Neural crest cell (in vitro differentiated cells): ENCODE data around the gene RNF220. TPM values are rescaled to one million over a fixed set of nuclear protein-coding genes. Genes with fewer than 3 reads are reported as not detected.

Source experiments
- DNase-seq: peaks from one replicate; pipeline ENCODE4 v3.0.0; 2021; ENCODE audit warnings: low read depth, mixed read lengths, low spot score
- H3K27ac Mint-ChIP-seq: one replicate; pipeline ENCODE4 v1.8.0; 2021; ENCODE audit warnings: mild to moderate bottlenecking, mixed read lengths; ENCODE audit not compliant: unreplicated experiment
- H3K27me3 Mint-ChIP-seq: 2 replicates; pipeline ENCODE4 v1.8.0; 2021; ENCODE audit warnings: low read depth, mild to moderate bottlenecking, mixed read lengths
- H3K36me3 Mint-ChIP-seq: 2 replicates; pipeline ENCODE4 v1.8.0; 2021; ENCODE audit warnings: low read depth, mild to moderate bottlenecking, mixed read lengths
- H3K4me1 Mint-ChIP-seq: 2 replicates; pipeline ENCODE4 v1.8.0; 2021; ENCODE audit warnings: mixed read lengths
- H3K4me3 Mint-ChIP-seq: one replicate; pipeline ENCODE4 v1.8.0; 2021; ENCODE audit warnings: mild to moderate bottlenecking, mixed read lengths
- H3K9me3 Mint-ChIP-seq: 2 replicates; pipeline ENCODE4 v1.8.0; 2021; ENCODE audit warnings: mixed read lengths
- total RNA-seq: library from RNA; stranded (reverse); gene quantifications from 2 replicates; pipeline ENCODE4 v1.2.1, GENCODE V29; 2021
- TF ChIP-seq, protein P1 (sequence below): fragments of 200-600 bp; sonication (generic); conservative IDR thresholded peaks from 2 replicates; pipeline ENCODE4 v1.5.0; 2021; ENCODE audit warnings: antibody characterized with exemption, mild to moderate bottlenecking

The RNF220 gene
- total RNA-seq, 1 donor from 2014 or later = 96.7 TPM

DNA sequence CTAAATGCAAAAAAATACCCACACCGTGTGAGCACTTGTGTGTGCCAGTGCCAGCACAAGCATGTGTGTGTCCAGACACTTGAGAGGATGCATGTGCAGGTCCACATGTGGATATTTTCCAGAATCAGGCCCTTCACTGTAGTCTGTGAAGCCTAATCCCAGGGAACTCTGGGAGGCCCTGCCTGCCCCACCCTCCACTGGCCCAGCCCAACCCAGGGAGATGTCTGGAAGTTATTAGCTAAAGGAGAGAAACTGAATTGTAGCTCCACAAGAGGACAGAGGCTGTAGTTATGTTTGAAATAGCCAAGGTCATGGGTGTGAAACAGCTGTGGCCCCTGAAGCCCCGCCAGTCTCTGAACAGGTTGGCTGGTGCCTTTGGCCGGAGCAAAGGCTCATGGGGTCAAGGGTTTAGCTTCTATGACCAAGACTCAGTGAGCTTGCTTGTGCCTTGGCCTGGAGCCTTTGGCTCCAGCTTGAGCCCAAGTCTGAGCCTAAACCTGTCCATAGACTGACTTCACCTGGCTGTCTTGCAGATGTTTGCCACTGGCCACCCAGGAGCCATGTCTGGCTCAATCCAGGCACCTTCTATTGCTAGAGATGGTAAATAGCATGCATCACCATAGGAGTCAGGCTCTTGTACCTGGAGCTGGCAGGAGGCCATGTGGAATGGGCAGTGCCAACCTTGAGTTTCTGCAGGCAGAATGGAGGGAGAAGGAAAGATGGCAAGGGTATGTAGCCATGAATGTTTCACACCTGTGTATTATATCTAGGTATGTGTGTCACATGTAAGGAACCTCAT is 199.3 kb downstream of the RNF220 start:
- peaks cover 3% of the 10 kb centered on the region for H3K27me3 Mint-ChIP-seq
- H3K4me3 Mint-ChIP-seq = no peak overlapping the region
- no peaks in the 10 kb centered on the region for H3K36me3 Mint-ChIP-seq
- TF ChIP-seq, protein P1, sequence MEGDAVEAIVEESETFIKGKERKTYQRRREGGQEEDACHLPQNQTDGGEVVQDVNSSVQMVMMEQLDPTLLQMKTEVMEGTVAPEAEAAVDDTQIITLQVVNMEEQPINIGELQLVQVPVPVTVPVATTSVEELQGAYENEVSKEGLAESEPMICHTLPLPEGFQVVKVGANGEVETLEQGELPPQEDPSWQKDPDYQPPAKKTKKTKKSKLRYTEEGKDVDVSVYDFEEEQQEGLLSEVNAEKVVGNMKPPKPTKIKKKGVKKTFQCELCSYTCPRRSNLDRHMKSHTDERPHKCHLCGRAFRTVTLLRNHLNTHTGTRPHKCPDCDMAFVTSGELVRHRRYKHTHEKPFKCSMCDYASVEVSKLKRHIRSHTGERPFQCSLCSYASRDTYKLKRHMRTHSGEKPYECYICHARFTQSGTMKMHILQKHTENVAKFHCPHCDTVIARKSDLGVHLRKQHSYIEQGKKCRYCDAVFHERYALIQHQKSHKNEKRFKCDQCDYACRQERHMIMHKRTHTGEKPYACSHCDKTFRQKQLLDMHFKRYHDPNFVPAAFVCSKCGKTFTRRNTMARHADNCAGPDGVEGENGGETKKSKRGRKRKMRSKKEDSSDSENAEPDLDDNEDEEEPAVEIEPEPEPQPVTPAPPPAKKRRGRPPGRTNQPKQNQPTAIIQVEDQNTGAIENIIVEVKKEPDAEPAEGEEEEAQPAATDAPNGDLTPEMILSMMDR = no peak
- H3K9me3 Mint-ChIP-seq = no peaks in the 10 kb centered on the region
- H3K27ac Mint-ChIP-seq = no peak overlapping the region
- DNase-seq = no peak
- H3K4me1 Mint-ChIP-seq = no peaks in the 10 kb centered on the region

DNA sequence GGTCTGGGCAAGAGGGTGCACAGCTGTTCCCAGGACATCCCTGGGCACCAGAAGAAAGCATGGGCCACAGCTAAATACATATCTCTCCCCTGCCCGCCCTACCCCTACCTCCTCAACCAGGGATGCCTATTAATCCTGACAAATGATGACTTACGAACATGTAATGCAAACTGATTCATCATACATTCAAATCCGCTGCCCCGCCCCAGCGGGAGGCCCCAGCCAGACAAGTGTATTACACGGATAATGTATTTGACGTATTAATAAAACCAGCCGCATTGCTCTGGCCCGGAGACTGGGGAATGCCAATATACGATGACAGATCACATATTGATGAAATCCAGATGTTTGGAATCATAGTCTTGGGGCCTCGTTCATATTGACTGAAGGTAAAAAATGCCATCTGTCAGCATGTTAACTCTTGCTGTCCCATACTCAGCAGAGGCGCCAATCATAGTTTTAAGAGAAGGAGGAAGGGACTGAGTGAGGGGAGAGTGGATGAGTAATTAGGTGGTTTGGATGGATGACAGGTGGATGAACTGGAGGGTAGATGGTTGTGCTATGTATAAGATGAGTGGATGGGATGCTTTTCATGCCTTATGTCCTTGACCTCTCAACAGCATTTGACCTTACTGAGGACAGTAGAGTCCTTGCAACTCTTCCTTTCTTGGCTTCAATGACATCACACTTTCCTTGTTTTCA is 201.0 kb downstream of the RNF220 start:
- DNase-seq = no peak
- H3K4me1 Mint-ChIP-seq = no peaks in the 10 kb centered on the region
- H3K9me3 Mint-ChIP-seq = no peaks in the 10 kb centered on the region
- no peak overlapping the region for H3K4me3 Mint-ChIP-seq
- no peak overlapping the region for H3K27ac Mint-ChIP-seq
- TF ChIP-seq, protein P1 = no peak
- no peaks in the 10 kb centered on the region for H3K36me3 Mint-ChIP-seq
- H3K27me3 Mint-ChIP-seq = peaks cover 3% of the 10 kb centered on the region

DNA sequence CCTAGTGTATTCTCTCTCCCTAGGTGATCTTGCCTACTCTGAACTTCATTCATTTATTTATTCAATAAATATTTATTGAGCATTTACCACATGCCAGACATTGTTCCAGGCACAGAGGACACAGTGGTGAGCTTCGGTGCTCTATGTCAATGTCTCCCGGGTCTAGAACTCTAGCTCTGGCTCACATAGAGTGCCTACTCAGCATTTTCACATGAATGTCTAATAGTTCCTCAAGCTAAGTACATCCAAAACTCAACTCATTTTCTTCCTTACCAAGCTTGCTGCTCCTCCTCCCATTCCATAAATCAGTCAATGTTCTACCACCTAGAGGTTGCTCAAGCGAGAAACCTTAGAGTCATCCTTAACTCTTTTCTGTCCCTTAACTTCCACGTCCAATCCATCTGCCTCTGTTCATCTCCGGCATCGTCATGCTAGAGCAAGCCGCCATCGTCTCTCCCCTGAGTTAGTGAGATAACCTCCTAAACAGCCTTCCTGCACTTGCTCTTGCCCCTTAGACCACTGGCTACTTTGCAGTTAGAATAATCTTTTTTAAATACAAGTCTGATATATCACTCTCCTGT is 201.7 kb downstream of the RNF220 start:
- H3K36me3 Mint-ChIP-seq = no peaks in the 10 kb centered on the region
- H3K27ac Mint-ChIP-seq = no peak overlapping the region
- TF ChIP-seq, protein P1 = no peak
- H3K27me3 Mint-ChIP-seq = peaks cover 3% of the 10 kb centered on the region
- DNase-seq = no peak
- no peaks in the 10 kb centered on the region for H3K9me3 Mint-ChIP-seq
- no peak overlapping the region for H3K4me3 Mint-ChIP-seq
- H3K4me1 Mint-ChIP-seq = no peaks in the 10 kb centered on the region

DNA sequence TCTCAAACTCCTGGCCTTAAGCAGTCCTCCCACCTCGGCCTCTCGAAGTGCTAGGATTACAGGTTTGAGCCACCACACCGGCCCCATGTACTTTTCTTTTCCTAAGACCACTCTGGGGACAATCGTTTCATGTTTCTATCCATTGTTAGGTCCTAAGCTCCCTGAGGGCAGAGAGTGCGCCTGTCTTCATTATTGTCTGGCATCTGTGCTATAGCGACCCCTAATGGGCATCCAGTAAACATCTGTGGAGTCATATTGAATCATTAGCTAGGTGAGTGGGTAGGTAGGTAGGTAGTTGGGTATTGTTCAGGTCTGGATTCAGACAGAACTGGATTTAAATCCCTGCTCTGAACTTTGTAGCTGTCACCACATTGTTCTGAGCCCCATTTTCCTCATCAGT is 203.1 kb downstream of the RNF220 start:
- no peaks in the 10 kb centered on the region for H3K9me3 Mint-ChIP-seq
- no peak for DNase-seq
- H3K27me3 Mint-ChIP-seq = peaks cover 3% of the 10 kb centered on the region
- no peaks in the 10 kb centered on the region for H3K36me3 Mint-ChIP-seq
- H3K4me1 Mint-ChIP-seq = no peaks in the 10 kb centered on the region
- no peak overlapping the region for H3K4me3 Mint-ChIP-seq
- TF ChIP-seq, protein P1 = peak; percentile 38
- H3K27ac Mint-ChIP-seq = no peak overlapping the region

DNA sequence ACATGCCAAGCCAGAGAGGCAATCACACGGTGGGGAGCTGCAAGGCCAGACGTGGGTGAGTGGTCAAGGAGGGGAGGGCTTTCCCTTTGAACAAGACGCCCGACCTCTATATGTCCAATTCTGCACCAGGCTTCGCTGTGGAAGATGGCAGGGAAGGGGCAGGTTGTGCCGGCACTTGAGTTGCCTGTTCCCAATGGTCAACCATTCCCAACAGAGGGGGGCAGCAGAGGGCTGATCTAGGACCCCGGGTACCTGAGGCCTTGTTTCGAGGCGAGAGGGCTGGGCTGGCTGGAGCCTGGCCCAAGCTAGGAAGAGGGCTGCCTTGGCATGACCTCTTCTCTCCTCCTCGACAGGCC is 204.3 kb downstream of the RNF220 start:
- peak; percentile 57 for DNase-seq
- TF ChIP-seq, protein P1 = peak; percentile 57
- H3K4me1 Mint-ChIP-seq = no peaks in the 10 kb centered on the region
- H3K27ac Mint-ChIP-seq = no peak overlapping the region
- peaks cover 3% of the 10 kb centered on the region for H3K27me3 Mint-ChIP-seq
- H3K4me3 Mint-ChIP-seq = no peak overlapping the region
- H3K36me3 Mint-ChIP-seq = no peaks in the 10 kb centered on the region
- no peaks in the 10 kb centered on the region for H3K9me3 Mint-ChIP-seq
